K562 (cell line): ENCODE measurements around the gene ANO2.

Experiments used
- EP300 ChIP-seq: IDR thresholded peaks from 2 replicates; pipeline ENCODE4 v1.6.1; 2012; ENCODE audit warnings: low read length, improper control_type of control experiment
- GTF2F1 ChIP-seq: IDR thresholded peaks from 2 replicates; pipeline ENCODE4 v1.6.1; 2011; ENCODE audit warnings: low read depth, low read length, improper control_type of control experiment
- HBP1 ChIP-seq: fragments of 450-650 bp; formaldehyde crosslinking; IDR thresholded peaks from 2 replicates; pipeline ENCODE4 v1.4.0; 2022; ENCODE audit warnings: missing genetic modification characterization
- HDAC2 ChIP-seq: fragments of 450-650 bp; IDR thresholded peaks from 2 replicates; pipeline ENCODE4 v1.6.1; 2016; ENCODE audit warnings: mild to moderate bottlenecking
- JUND ChIP-seq, 2 experiments: IDR thresholded peaks; 2 replicates in 1 of 2; 3 replicates in 1 of 2; pipeline ENCODE4 v1.6.1; 2011; ENCODE audit warnings: borderline replicate concordance in 2 of 2, low read depth in 2 of 2, low read length in 2 of 2, improper control_type of control experiment in 1 of 2, missing biosample characterization in 1 of 2, missing genetic modification characterization in 1 of 2, missing genetic modification reagents in 1 of 2
- MCM2 ChIP-seq: fragments of 450-650 bp; IDR thresholded peaks from 2 replicates; pipeline ENCODE4 v1.6.1; 2017; ENCODE audit warnings: low read depth, mild to moderate bottlenecking
- POLR2A ChIP-seq: fragments of 450-650 bp; conservative IDR thresholded peaks from 2 replicates; pipeline ENCODE4 v1.6.1; 2016
- POLR2AphosphoS5 ChIP-seq: IDR thresholded peaks from 2 replicates; pipeline ENCODE4 v1.6.1; 2011; ENCODE audit warnings: mild to moderate bottlenecking, low read depth, low read length, moderate library complexity; ENCODE audit not compliant: control insufficient read depth, insufficient read depth
- ZZZ3 ChIP-seq: fragments of 450-650 bp; IDR thresholded peaks from 2 replicates; pipeline ENCODE4 v1.6.1; 2016; ENCODE audit warnings: antibody characterized with exemption, mild to moderate bottlenecking, moderate library complexity
- TF ChIP-seq, protein P1 (sequence below), 2 experiments: fragments of 450-650 bp in 1 of 2; sonication (generic) in 1 of 2; formaldehyde crosslinking; conservative IDR thresholded peaks; 2 replicates each; pipeline versions ENCODE4 v1.4.0 to v1.8.1; 2020 to 2022; ENCODE audit warnings: mild to moderate bottlenecking in 1 of 2, missing genetic modification reagents in 1 of 2
- TF ChIP-seq, protein P2 (sequence below), 3 experiments: IDR thresholded peaks in 2 of 3; conservative IDR thresholded peaks in 1 of 3; 2 replicates each; pipeline ENCODE4 v1.5.1; 2011 to 2012; ENCODE audit warnings: low read length in 3 of 3, mild to moderate bottlenecking in 3 of 3, control low read depth in 2 of 3, improper control_type of control experiment in 1 of 3, inconsistent platforms in 1 of 3, low read depth in 1 of 3, mixed read lengths in 1 of 3, moderate library complexity in 1 of 3; ENCODE audit not compliant: insufficient read depth in 2 of 3

GRCh38 chr12:5706247-5706646, 238.8 kb downstream of the ANO2 start:
- no peak for TF ChIP-seq JUND (IDR thresholded peaks at IDR 0.05; ENCODE audit: borderline replicate concordance, low read depth, low read length)
- no peak for TF ChIP-seq JUND (tag; IDR thresholded peaks at IDR 0.05; ENCODE audit: borderline replicate concordance, low read depth, low read length)
- TF ChIP-seq HDAC2, result no peak
- TF ChIP-seq EP300, result no peak
- TF ChIP-seq, protein P1, sequence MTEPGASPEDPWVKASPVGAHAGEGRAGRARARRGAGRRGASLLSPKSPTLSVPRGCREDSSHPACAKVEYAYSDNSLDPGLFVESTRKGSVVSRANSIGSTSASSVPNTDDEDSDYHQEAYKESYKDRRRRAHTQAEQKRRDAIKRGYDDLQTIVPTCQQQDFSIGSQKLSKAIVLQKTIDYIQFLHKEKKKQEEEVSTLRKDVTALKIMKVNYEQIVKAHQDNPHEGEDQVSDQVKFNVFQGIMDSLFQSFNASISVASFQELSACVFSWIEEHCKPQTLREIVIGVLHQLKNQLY (CRISPR knock-in tag; conservative IDR thresholded peaks at IDR 0.05), result no peak
- no peak for TF ChIP-seq POLR2A
- TF ChIP-seq ZZZ3, result no peak
- TF ChIP-seq GTF2F1, result no peak
- TF ChIP-seq HBP1 (CRISPR knock-in tag), result no peak
- no peak for TF ChIP-seq POLR2AphosphoS5
- no peak for TF ChIP-seq MCM2
- TF ChIP-seq, protein P2, sequence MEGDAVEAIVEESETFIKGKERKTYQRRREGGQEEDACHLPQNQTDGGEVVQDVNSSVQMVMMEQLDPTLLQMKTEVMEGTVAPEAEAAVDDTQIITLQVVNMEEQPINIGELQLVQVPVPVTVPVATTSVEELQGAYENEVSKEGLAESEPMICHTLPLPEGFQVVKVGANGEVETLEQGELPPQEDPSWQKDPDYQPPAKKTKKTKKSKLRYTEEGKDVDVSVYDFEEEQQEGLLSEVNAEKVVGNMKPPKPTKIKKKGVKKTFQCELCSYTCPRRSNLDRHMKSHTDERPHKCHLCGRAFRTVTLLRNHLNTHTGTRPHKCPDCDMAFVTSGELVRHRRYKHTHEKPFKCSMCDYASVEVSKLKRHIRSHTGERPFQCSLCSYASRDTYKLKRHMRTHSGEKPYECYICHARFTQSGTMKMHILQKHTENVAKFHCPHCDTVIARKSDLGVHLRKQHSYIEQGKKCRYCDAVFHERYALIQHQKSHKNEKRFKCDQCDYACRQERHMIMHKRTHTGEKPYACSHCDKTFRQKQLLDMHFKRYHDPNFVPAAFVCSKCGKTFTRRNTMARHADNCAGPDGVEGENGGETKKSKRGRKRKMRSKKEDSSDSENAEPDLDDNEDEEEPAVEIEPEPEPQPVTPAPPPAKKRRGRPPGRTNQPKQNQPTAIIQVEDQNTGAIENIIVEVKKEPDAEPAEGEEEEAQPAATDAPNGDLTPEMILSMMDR (IDR thresholded peaks at IDR 0.05 in 2 of 3, conservative IDR thresholded peaks at IDR 0.05 in 1 of 3; ENCODE audit: insufficient read depth in 2 of 3, low read depth in 1 of 3, low read length in 3 of 3), result no peak
